Activated CD8-positive, alpha-beta memory T cell treated with anti-CD3 and anti-CD28 coated beads, Interleukin-2, amount 50 U/mL, for 48 hours (primary cell): ENCODE results near the gene NAXD.
"Not testable (repeated sequence)": the region's sequence is repeated elsewhere in the genome, so short reads cannot be mapped to it uniquely, and the experiment has no call there.

Source experiments
- DNase-seq: peaks from one replicate; pipeline ENCODE4 v3.0.0-alpha.2; 2020

Gene NAXD

GRCh38 chr13:110669036-110669435 is 53.7 kb downstream of the NAXD start:
- DNase-seq = no peak

- DNase-seq = not testable (repeated sequence)
These were observed 54.5 kb downstream of the NAXD start for GRCh38 chr13:110669814-110670213.

- DNase-seq = peak; percentile 63
These were observed 61.5 kb downstream of the NAXD start for GRCh38 chr13:110676595-110677587.

- DNase-seq = no peak
These were observed 62.6 kb downstream of the NAXD start for GRCh38 chr13:110677731-110678545.

- DNase-seq = no peak
These were observed 65.5 kb downstream of the NAXD start for GRCh38 chr13:110680852-110681251.

- no peak for DNase-seq
These were observed 66.7 kb downstream of the NAXD start for GRCh38 chr13:110681868-110682550.

- DNase-seq = no peak
These were observed 67.4 kb downstream of the NAXD start for GRCh38 chr13:110682746-110683145.

GRCh38 chr13:110683203-110683883 is 68.0 kb downstream of the NAXD start:
- DNase-seq = no peak

- DNase-seq = no peak
These were observed 68.6 kb downstream of the NAXD start for GRCh38 chr13:110683921-110684320.

- no peak for DNase-seq
These were observed 69.2 kb downstream of the NAXD start for GRCh38 chr13:110684388-110685056.

- DNase-seq = peak; percentile 33
These were observed 70.1 kb downstream of the NAXD start for GRCh38 chr13:110685305-110686020.

GRCh38 chr13:110687736-110688135 is 72.4 kb downstream of the NAXD start:
- DNase-seq = peak; percentile 36

GRCh38 chr13:110689041-110689440 is 73.7 kb downstream of the NAXD start:
- peak; percentile 40 for DNase-seq
